Stimulated activated CD4-positive, alpha-beta T cell treated with anti-CD3 and anti-CD28 coated beads, TNF-alpha, amount 100 ng/mL, for 24 hours (primary cell): Measurements from ENCODE around the gene ZNF8.
"Not testable (repeated sequence)": the region's sequence is repeated elsewhere in the genome, so short reads cannot be mapped to it uniquely, and the experiment has no call there.

Experiments
- DNase-seq, 3 experiments: peaks; one replicate each; pipeline ENCODE4 v3.0.0-alpha.2; 2020; ENCODE audit warnings: low read depth in 3 of 3

ZNF8 gene

GRCh38 chr19:58336216-58336615, 57.5 kb downstream of the ZNF8 start:
- no peak for DNase-seq

GRCh38 chr19:58336820-58337219, 58.1 kb downstream of the ZNF8 start:
- no peak for DNase-seq

GRCh38 chr19:58338336-58338735, 59.6 kb downstream of the ZNF8 start:
- DNase-seq, result no peak

- no peak for DNase-seq
Observed at GRCh38 chr19:58338825-58339558, 60.2 kb downstream of the ZNF8 start.

- no peak for DNase-seq
Observed at GRCh38 chr19:58345558-58345957, 66.8 kb downstream of the ZNF8 start.

- peak; percentile 22 to 61 (median 43) for DNase-seq
Observed at GRCh38 chr19:58346961-58347929, 68.5 kb downstream of the ZNF8 start.

- not testable (repeated sequence) for DNase-seq
Observed at GRCh38 chr19:58348080-58348479, 69.3 kb downstream of the ZNF8 start.

GRCh38 chr19:58349590-58349989, 70.8 kb downstream of the ZNF8 start:
- DNase-seq, result no peak

GRCh38 chr19:58350001-58350861, 71.5 kb downstream of the ZNF8 start:
- no peak for DNase-seq

- DNase-seq, result no peak
Observed at GRCh38 chr19:58350871-58351557, 72.3 kb downstream of the ZNF8 start.

- DNase-seq, result no peak
Observed at GRCh38 chr19:58351558-58351878, 72.8 kb downstream of the ZNF8 start.

GRCh38 chr19:58351990-58352755, 73.4 kb downstream of the ZNF8 start:
- no peak for DNase-seq
